ENCODE data around the gene MAP4K4. TPM values are rescaled to one million over a fixed set of nuclear protein-coding genes. Genes with fewer than 3 reads are reported as not detected.

MAP4K4 gene
- total and polyA plus RNA-seq, 2 of the 13 experiments (the other 11 are each of a cell fraction or from before 2014, with no cell fraction given) = 105 to 264 TPM

DNA sequence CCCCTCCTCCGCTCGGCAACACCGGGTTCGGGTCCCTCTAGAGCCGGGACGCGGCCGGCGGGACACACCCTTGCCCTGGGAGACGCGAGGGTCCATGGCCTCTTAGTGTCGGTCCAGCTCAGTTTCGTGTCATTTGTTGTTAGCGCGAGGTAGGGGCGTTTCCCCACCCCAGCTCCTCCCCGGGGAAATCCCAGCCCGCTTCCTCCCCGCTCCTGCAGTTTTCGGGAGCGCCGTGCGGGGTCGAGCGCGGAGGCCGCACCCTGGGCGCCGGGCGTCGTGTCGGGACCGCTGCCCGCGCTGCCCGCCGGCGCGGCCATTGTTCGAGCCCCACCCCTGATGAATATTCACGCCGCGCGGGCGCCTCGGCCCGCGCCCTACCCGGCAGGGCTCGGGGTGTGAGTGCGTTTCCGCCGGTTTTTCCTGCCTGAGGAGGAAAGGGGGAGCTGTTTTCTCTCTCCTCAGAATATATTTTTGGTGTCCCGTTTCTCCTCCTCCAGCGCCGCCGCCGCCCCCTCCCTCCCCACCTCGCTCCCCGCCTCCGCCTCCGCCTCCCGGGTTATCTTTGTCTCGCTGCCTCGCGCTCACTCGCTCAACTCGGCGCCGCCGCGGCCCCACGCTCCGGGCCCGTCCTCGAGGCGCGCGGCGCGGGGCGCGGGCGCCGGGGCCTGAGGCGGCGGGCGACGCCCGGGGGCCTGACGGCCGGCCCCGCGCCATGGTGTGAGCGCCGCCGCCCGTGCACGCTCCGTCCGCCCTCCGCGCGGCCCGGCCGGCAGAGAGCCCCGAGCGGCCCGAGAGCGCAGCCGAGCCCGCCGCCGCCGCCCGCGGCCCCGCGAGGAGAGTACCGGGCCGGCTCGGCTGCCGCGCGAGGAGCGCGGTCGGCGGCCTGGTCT lies at the start of gene MAP4K4 (continued):
- TF ChIP-seq ZFP41 (CRISPR knock-in tag; IDR thresholded peaks at IDR 0.05; ENCODE audit: borderline replicate concordance) (no peak), ZNF839 (CRISPR knock-in tag; IDR thresholded peaks at IDR 0.05; ENCODE audit: borderline replicate concordance) (peak; percentile 1; the same call in 1 of the 2 replicates), PHF5A (CRISPR knock-in tag; IDR thresholded peaks at IDR 0.05; ENCODE audit: low read depth, unreplicated experiment) (no peak), BORCS8-MEF2B (CRISPR knock-in tag; IDR thresholded peaks at IDR 0.05) (peak; percentile 86), ZFP36L2 (CRISPR knock-in tag; IDR thresholded peaks at IDR 0.05) (peak; percentile 51; the same call in 1 of the 2 replicates), ZFX (CRISPR knock-in tag; IDR thresholded peaks at IDR 0.05; ENCODE audit: low read depth) (peak; percentile 83), TAF1 (CRISPR knock-in tag; IDR thresholded peaks at IDR 0.05) (peak; percentile 69), ARNT (IDR thresholded peaks at IDR 0.05) (no peak), ZNF598 (CRISPR knock-in tag; IDR thresholded peaks at IDR 0.05; ENCODE audit: borderline replicate concordance) (peak; percentile 15; the same call in 1 of the 2 replicates), ZNF709 (CRISPR knock-in tag; IDR thresholded peaks at IDR 0.05) (peak; percentile 96), TARDBP (CRISPR knock-in tag; IDR thresholded peaks at IDR 0.05) (peak; percentile 66; the same call in 1 of the 2 replicates), NCOA2 (CRISPR knock-in tag; IDR thresholded peaks at IDR 0.05) (peak; percentile 42; the same call in 1 of the 2 replicates), HIVEP1 (CRISPR knock-in tag; IDR thresholded peaks at IDR 0.05) (peak; percentile 93), RNF2 (conservative IDR thresholded peaks at IDR 0.05; ENCODE audit: low read depth) (0 out of 2 replicates have a peak, but pooled peaks have one; percentile 68), ZNF451 (CRISPR knock-in tag; IDR thresholded peaks at IDR 0.05) (peak; percentile 53; the same call in 1 of the 2 replicates), ZNF124 (CRISPR knock-in tag; IDR thresholded peaks at IDR 0.05) (0 out of 2 replicates have a peak, but pooled peaks have one; percentile 53), SIX1 (CRISPR knock-in tag; IDR thresholded peaks at IDR 0.05; ENCODE audit: borderline replicate concordance) (0 out of 2 replicates have a peak, but pooled peaks have one; percentile 48)
- TF ChIP-seq, protein P1, sequence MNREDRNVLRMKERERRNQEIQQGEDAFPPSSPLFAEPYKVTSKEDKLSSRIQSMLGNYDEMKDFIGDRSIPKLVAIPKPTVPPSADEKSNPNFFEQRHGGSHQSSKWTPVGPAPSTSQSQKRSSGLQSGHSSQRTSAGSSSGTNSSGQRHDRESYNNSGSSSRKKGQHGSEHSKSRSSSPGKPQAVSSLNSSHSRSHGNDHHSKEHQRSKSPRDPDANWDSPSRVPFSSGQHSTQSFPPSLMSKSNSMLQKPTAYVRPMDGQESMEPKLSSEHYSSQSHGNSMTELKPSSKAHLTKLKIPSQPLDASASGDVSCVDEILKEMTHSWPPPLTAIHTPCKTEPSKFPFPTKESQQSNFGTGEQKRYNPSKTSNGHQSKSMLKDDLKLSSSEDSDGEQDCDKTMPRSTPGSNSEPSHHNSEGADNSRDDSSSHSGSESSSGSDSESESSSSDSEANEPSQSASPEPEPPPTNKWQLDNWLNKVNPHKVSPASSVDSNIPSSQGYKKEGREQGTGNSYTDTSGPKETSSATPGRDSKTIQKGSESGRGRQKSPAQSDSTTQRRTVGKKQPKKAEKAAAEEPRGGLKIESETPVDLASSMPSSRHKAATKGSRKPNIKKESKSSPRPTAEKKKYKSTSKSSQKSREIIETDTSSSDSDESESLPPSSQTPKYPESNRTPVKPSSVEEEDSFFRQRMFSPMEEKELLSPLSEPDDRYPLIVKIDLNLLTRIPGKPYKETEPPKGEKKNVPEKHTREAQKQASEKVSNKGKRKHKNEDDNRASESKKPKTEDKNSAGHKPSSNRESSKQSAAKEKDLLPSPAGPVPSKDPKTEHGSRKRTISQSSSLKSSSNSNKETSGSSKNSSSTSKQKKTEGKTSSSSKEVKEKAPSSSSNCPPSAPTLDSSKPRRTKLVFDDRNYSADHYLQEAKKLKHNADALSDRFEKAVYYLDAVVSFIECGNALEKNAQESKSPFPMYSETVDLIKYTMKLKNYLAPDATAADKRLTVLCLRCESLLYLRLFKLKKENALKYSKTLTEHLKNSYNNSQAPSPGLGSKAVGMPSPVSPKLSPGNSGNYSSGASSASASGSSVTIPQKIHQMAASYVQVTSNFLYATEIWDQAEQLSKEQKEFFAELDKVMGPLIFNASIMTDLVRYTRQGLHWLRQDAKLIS (CRISPR knock-in tag; IDR thresholded peaks at IDR 0.05) = no peak
- TF ChIP-seq, protein P2, sequence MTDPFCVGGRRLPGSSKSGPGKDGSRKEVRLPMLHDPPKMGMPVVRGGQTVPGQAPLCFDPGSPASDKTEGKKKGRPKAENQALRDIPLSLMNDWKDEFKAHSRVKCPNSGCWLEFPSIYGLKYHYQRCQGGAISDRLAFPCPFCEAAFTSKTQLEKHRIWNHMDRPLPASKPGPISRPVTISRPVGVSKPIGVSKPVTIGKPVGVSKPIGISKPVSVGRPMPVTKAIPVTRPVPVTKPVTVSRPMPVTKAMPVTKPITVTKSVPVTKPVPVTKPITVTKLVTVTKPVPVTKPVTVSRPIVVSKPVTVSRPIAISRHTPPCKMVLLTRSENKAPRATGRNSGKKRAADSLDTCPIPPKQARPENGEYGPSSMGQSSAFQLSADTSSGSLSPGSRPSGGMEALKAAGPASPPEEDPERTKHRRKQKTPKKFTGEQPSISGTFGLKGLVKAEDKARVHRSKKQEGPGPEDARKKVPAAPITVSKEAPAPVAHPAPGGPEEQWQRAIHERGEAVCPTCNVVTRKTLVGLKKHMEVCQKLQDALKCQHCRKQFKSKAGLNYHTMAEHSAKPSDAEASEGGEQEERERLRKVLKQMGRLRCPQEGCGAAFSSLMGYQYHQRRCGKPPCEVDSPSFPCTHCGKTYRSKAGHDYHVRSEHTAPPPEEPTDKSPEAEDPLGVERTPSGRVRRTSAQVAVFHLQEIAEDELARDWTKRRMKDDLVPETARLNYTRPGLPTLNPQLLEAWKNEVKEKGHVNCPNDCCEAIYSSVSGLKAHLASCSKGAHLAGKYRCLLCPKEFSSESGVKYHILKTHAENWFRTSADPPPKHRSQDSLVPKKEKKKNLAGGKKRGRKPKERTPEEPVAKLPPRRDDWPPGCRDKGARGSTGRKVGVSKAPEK (CRISPR knock-in tag; IDR thresholded peaks at IDR 0.05; ENCODE audit: borderline replicate concordance) = peak; percentile 77; the same call in 1 of the 2 replicates
- TF ChIP-seq, protein P3, sequence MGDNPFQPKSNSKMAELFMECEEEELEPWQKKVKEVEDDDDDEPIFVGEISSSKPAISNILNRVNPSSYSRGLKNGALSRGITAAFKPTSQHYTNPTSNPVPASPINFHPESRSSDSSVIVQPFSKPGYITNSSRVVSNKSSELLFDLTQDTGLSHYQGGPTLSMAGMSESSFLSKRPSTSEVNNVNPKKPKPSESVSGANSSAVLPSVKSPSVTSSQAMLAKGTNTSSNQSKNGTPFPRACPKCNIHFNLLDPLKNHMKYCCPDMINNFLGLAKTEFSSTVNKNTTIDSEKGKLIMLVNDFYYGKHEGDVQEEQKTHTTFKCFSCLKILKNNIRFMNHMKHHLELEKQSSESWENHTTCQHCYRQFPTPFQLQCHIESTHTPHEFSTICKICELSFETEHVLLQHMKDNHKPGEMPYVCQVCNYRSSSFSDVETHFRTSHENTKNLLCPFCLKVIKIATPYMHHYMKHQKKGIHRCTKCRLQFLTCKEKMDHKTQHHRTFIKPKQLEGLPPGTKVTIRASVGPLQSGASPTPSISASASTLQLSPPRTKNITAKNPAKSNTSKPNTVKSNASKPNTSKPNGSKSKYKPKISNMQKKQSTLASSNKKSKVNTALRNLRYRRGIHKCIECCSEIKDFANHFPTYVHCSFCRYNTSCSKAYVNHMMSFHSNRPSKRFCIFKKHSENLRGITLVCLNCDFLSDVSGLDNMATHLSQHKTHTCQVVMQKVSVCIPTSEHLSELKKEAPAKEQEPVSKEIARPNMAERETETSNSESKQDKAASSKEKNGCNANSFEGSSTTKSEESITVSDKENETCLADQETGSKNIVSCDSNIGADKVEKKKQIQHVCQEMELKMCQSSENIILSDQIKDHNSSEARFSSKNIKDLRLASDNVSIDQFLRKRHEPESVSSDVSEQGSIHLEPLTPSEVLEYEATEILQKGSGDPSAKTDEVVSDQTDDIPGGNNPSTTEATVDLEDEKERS (CRISPR knock-in tag; IDR thresholded peaks at IDR 0.05) = no peak
